Gastrocnemius medialis (tissue), 4 donors: ENCODE data around the gene RASSF6. TPM values are rescaled to one million over a fixed set of nuclear protein-coding genes. Genes with fewer than 3 reads are reported as not detected.
A peak's percentile ranks its signal among the peaks of the same experiment; 100 is the strongest.
"Not testable (repeated sequence)": the region's sequence is repeated elsewhere in the genome, so short reads cannot be mapped to it uniquely, and the experiment has no call there.

ENCODE experiments used
- ATAC-seq, 2 donors: fragments of 150-250 bp; one replicate each; pipeline ENCODE4 v1.9.1; 2016
- DNase-seq, 2 donors: peaks; one replicate each; pipeline ENCODE4 v3.0.0-alpha.2; 2019
- H3K27ac ChIP-seq, 4 donors: fragments of 200-600 bp; sonication (generic); 1 replicate in 1 of 4; 2 replicates in 3 of 4; pipeline ENCODE4 v1.5.1; 2016 to 2018; ENCODE audit warnings: mild to moderate bottlenecking in 2 of 4, moderate library complexity in 1 of 4
- H3K27me3 ChIP-seq, 3 donors: fragments of 200-600 bp; sonication (generic) in 2 of 3; 1 replicate in 1 of 3; 2 replicates in 2 of 3; pipeline versions ENCODE4 v1.5.1 to v1.6.0; 2016 to 2019; ENCODE audit warnings: mild to moderate bottlenecking in 1 of 3, moderate library complexity in 1 of 3
- H3K36me3 ChIP-seq, 2 donors: fragments of 200-600 bp; sonication (generic) in 1 of 2; one replicate each; pipeline ENCODE4 v1.5.1; 2017 to 2018
- H3K4me1 ChIP-seq, 2 donors: fragments of 200-600 bp; sonication (generic) in 1 of 2; one replicate each; pipeline ENCODE4 v1.5.1; 2016 to 2017; ENCODE audit warnings: mild to moderate bottlenecking in 2 of 2
- H3K4me3 ChIP-seq, 4 donors: fragments of 200-600 bp; sonication (generic) in 3 of 4; 1 replicate in 1 of 4; 2 replicates in 3 of 4; pipeline ENCODE4 v1.5.1; 2016 to 2019; ENCODE audit warnings: mild to moderate bottlenecking in 2 of 4
- H3K9me3 ChIP-seq, 3 donors: fragments of 200-600 bp; sonication (generic) in 2 of 3; 1 replicate in 1 of 3; 2 replicates in 2 of 3; pipeline ENCODE4 v1.5.1; 2016 to 2019
- CTCF ChIP-seq, 5 experiments: fragments of 450-650 bp in 3 of 5; fragments of 200-600 bp in 2 of 5; sonication (generic) in 2 of 5; IDR thresholded peaks in 4 of 5; conservative IDR thresholded peaks in 1 of 5; 1 replicate in 4 of 5; 2 replicates in 1 of 5; pipeline ENCODE4 v1.5.1; 2016 to 2019; ENCODE audit warnings: antibody characterized with exemption in 5 of 5, mild to moderate bottlenecking in 3 of 5, moderate library complexity in 3 of 5
- POLR2A ChIP-seq, 2 donors: fragments of 450-650 bp; IDR thresholded peaks; one replicate each; pipeline ENCODE4 v1.6.1; 2017; ENCODE audit warnings: antibody characterized with exemption in 2 of 2, mild to moderate bottlenecking in 2 of 2, moderate library complexity in 2 of 2
- in situ Hi-C, 4 donors: fragments of 200-750 bp; cut with MboI; loops; one replicate each; pipeline versions ENCODE4 v1.15.0 to v1.8.0; 2017; ENCODE audit warnings: low sequenced_read_pairs in 4 of 4
- intact Hi-C: fragments of 100-400 bp; cut with DNase I; formaldehyde crosslinking; loops from one replicate; pipeline ENCODE4 v1.15.1; 2023; ENCODE audit warnings: low total_unique reads
- total RNA-seq, 4 donors: library from RNA; depleted of rRNA; stranded (reverse); fragments of >200 nt; gene quantifications; one replicate each; pipeline versions ENCODE4 v1.1.0 to v1.2.3, GENCODE V29; 2016

The RASSF6 gene
- total RNA-seq, 4 donors from 2014 or later = 0.15 to 0.27 TPM; not detected in 2

- no peaks in the 10 kb centered on the region for H3K4me1 ChIP-seq
- intact Hi-C loops (no loop called here), in situ Hi-C loops (no loop called here)
- no peaks in the 10 kb centered on the region for H3K27me3 ChIP-seq
- H3K9me3 ChIP-seq = no peaks in the 10 kb centered on the region
- no peaks in the 10 kb centered on the region for H3K36me3 ChIP-seq
- no peak overlapping the region for H3K4me3 ChIP-seq
- H3K27ac ChIP-seq = no peak overlapping the region
- no peak for DNase-seq
- TF ChIP-seq CTCF (IDR thresholded peaks at IDR 0.05 in 4 of 5, conservative IDR thresholded peaks at IDR 0.05 in 1 of 5) (no peak), POLR2A (IDR thresholded peaks at IDR 0.05) (no peak)
- no peak for ATAC-seq
Measured at GRCh38 chr4:73603271-73603710, 16.9 kb downstream of the RASSF6 start.

- Histone ChIP-seq H3K27me3 (no peaks in the 10 kb centered on the region), H3K9me3 (no peaks in the 10 kb centered on the region), H3K4me1 (no peaks in the 10 kb centered on the region), H3K36me3 (no peaks in the 10 kb centered on the region), H3K4me3 (no peak overlapping the region), H3K27ac (no peak overlapping the region)
- TF ChIP-seq CTCF (IDR thresholded peaks at IDR 0.05 in 4 of 5, conservative IDR thresholded peaks at IDR 0.05 in 1 of 5) (no peak), POLR2A (IDR thresholded peaks at IDR 0.05) (no peak)
- ATAC-seq (peak in 1 of 2 donors; percentile 52), DNase-seq (no peak)
- intact Hi-C loops (no loop called here), in situ Hi-C loops (no loop called here)
Measured at GRCh38 chr4:73600954-73601353, 19.3 kb downstream of the RASSF6 start.

GRCh38 chr4:73599182-73599581, 21.1 kb downstream of the RASSF6 start:
- DNase-seq (no peak), ATAC-seq (no peak)
- no peak overlapping the region for H3K27ac ChIP-seq
- in situ Hi-C loops = no loop called here
- TF ChIP-seq CTCF (IDR thresholded peaks at IDR 0.05 in 4 of 5, conservative IDR thresholded peaks at IDR 0.05 in 1 of 5) = no peak
- no peak for TF ChIP-seq POLR2A (IDR thresholded peaks at IDR 0.05)
- no peaks in the 10 kb centered on the region for H3K4me1 ChIP-seq
- H3K4me3 ChIP-seq = no peak overlapping the region
- H3K36me3 ChIP-seq = no peaks in the 10 kb centered on the region
- intact Hi-C loops = loop anchor here (10.0 kb wide), 1 partner anchor 536 kb away; no protein-coding TSS in a partner anchor
- no peaks in the 10 kb centered on the region for H3K27me3 ChIP-seq
- H3K9me3 ChIP-seq = no peaks in the 10 kb centered on the region

- no peaks in the 10 kb centered on the region for H3K27me3 ChIP-seq
- in situ Hi-C loops = no loop called here
- H3K36me3 ChIP-seq = no peaks in the 10 kb centered on the region
- no peak overlapping the region for H3K27ac ChIP-seq
- TF ChIP-seq CTCF (IDR thresholded peaks at IDR 0.05 in 4 of 5, conservative IDR thresholded peaks at IDR 0.05 in 1 of 5) (no peak), POLR2A (IDR thresholded peaks at IDR 0.05) (no peak)
- no peaks in the 10 kb centered on the region for H3K4me1 ChIP-seq
- intact Hi-C loops = loop anchor here (10.0 kb wide), 1 partner anchor 537 kb away; no protein-coding TSS in a partner anchor
- no peaks in the 10 kb centered on the region for H3K9me3 ChIP-seq
- H3K4me3 ChIP-seq = no peak overlapping the region
- ATAC-seq (no peak), DNase-seq (no peak)
Measured at GRCh38 chr4:73597594-73597993, 22.6 kb downstream of the RASSF6 start.

- ATAC-seq, H3K4me1 ChIP-seq, in situ Hi-C loops, H3K36me3 ChIP-seq, H3K27ac ChIP-seq, H3K4me3 ChIP-seq, DNase-seq, H3K9me3 ChIP-seq, H3K27me3 ChIP-seq: not testable (repeated sequence)
- intact Hi-C loops = loop anchor here (10.0 kb wide), 1 partner anchor 538 kb away; no protein-coding TSS in a partner anchor
Measured at GRCh38 chr4:73597183-73597582, 23.1 kb downstream of the RASSF6 start.
